ENCODE results near the gene ARHGAP10. TPM values are rescaled to one million over a fixed set of nuclear protein-coding genes. Genes with fewer than 3 reads are reported as not detected.

ARHGAP10 gene
- total and polyA plus RNA-seq, 10 of the 15 experiments (the other 5 are each of a cell fraction or from before 2014, with no cell fraction given): 1.3 to 25.8 (median 17.2) TPM

DNA sequence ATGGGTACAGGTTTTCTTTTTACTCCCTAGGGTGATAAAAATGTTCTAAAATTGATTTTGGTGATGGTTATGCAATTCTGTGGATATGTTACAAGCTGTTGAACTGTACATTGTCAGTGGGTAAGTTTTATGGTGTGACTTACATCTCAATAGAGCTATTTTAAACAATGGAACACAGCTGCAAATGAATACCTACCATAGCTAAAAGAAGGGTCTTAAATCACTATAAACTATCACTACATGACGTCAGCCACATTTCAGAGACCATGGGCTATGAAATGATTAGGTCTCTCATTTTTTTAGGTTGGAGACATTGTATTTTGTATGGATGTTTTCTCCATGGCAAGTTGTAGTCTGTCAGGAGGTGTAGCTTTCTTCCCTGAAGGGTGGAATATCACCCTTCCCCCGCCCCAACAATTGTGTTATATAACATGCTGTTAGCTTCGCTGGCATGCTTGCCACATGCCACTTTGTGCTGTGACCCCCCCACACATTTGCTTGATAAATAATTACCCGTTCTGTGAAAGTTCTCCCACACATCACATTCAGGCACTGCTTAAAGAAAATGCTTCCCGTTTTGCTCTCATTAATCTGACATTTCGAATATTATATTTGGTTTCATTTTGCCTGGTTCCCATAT is 159.7 kb downstream of the ARHGAP10 start:
- no peak for ATAC-seq
- ChIA-PET POLR2A (no interaction called here), RAD21 (ENCODE audit: unreplicated experiment) (interaction anchor here (2.1 kb wide), 1 partner anchor 25 kb away, joined by 6 read pairs; no protein-coding TSS in a partner anchor), CTCF (interaction anchor here (2.4 kb wide), 1 partner anchor 25 kb away, joined by 14 read pairs; no protein-coding TSS in a partner anchor), SMC1A (ENCODE audit: uncharacterized antibody, unreplicated experiment) (interaction anchor here (1.5 kb wide), 1 partner anchor 183 kb away, joined by 3 read pairs; no protein-coding TSS in a partner anchor)
- Histone ChIP-seq H3K9me3 (replicated peaks; ENCODE audit: control insufficient read depth, insufficient read depth, low read length) (peaks cover 7% of the 10 kb centered on the region; the same call in 2 of the 3 replicates), H3K79me2 (ENCODE audit: control insufficient read depth, insufficient read depth, low read length) (no peaks in the 10 kb centered on the region), H3K27ac (ENCODE audit: control insufficient read depth, insufficient read depth) (no peak overlapping the region), H4K20me1 (ENCODE audit: control insufficient read depth, insufficient read depth) (no peaks in the 10 kb centered on the region), H3K4me2 (ENCODE audit: control insufficient read depth, insufficient read depth) (no peak overlapping the region), H3K36me3 (ENCODE audit: control insufficient read depth in 2 of 2, insufficient read depth in 2 of 2, low read length in 1 of 2) (peaks cover 0 to 4% of the 10 kb centered on the region in 2 experiments; a peak in 1 of 4 replicates), H3K27me3 (replicated peaks in 1 of 2; ENCODE audit: control insufficient read depth in 2 of 2, insufficient read depth in 2 of 2, low read length in 1 of 2) (no peaks in the 10 kb centered on the region), H3K9ac (ENCODE audit: control insufficient read depth, insufficient read depth, low read length) (no peak overlapping the region), H2AFZ (ENCODE audit: control insufficient read depth, low read depth, low read length) (no peak overlapping the region), H3K4me1 (ENCODE audit: control insufficient read depth, insufficient read depth, low read length) (no peaks in the 10 kb centered on the region), H3K4me3 (no peak overlapping the region)
- no TSS peak for BruUV-seq (replicated peaks)
- DNase-seq (ENCODE audit: low read depth, low spot score): no peak
- no peak for TF ChIP-seq EED (IDR thresholded peaks at IDR 0.05; ENCODE audit: low read depth)
- TF ChIP-seq GABPA (IDR thresholded peaks at IDR 0.05; ENCODE audit: low read depth): no peak
- no peak for TF ChIP-seq IKZF2 (IDR thresholded peaks at IDR 0.05)
- TF ChIP-seq, protein P1, sequence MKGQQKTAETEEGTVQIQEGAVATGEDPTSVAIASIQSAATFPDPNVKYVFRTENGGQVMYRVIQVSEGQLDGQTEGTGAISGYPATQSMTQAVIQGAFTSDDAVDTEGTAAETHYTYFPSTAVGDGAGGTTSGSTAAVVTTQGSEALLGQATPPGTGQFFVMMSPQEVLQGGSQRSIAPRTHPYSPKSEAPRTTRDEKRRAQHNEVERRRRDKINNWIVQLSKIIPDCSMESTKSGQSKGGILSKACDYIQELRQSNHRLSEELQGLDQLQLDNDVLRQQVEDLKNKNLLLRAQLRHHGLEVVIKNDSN (IDR thresholded peaks at IDR 0.05; ENCODE audit: borderline replicate concordance, extremely low read length, insufficient read depth, low read depth, low read length): no peak
- TF ChIP-seq DPF2 (IDR thresholded peaks at IDR 0.05): no peak
- no peak for TF ChIP-seq YY1 (IDR thresholded peaks at IDR 0.05; ENCODE audit: low read depth, low read length)
- no peak for TF ChIP-seq RUNX3 (IDR thresholded peaks at IDR 0.05; ENCODE audit: low read length)
- in situ Hi-C loops (cut with MboI) (no loop called here), intact Hi-C loops (cut with micrococcal nuclease; ENCODE audit: unreplicated experiment) (no loop called here)
- WGBS (ENCODE audit: insufficient coverage, insufficient replicate concordance, low lambda C conversion rate, missing lambda C conversion rate): 67% methylated on average over 6 of the region's 6 CpGs
- FAIRE-seq: no peak

Data from GM12878 (cell line).